Fibroblast of gingiva (primary cell): ENCODE results near the gene ATP11A.
"Not testable (repeated sequence)": the region's sequence is repeated elsewhere in the genome, so short reads cannot be mapped to it uniquely, and the experiment has no call there.

Source experiments
- DNase-seq: peaks from one replicate; pipeline ENCODE4 v3.0.0-alpha.2; 2011; ENCODE audit warnings: low read depth

Gene ATP11A

DNA sequence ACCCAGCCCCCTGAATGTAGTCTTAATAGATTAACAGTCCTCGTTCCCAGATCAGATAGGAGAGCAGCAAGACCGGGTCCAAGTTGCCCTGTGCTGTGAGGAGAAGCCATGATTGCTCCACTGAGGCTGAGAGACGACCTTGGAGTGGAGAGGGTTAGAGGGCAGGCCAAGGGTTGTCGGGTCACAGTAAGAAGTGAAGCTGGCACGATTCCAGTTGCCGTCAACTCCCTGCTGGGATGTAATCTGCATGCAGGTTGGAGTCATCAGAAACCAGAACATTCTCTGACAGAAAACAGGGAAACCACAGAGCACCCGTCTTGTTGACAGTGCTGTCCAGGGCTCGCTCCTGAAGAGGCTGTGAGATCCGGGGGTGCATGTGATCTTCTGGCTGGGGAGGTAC, 19.0 kb upstream of the ATP11A start:
- no peak for DNase-seq

DNA sequence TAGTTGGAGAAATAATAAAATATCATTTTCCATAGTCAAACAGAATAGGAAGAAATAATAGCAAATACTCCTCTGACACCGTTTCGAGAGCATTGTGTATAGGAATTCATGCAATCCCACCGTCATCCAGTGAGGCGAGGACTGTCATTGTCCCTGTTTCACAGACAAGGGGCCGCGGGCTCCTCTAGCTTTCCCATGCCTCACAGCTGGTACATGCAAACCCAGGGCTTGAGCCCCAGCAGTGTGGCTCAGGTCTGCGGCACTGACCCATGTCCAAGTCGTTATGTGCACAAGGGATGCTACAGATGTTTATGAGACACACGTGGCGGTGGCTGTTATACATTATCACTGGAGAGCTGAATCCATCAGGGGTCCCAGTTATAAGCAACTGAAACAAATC, 18.5 kb upstream of the ATP11A start:
- DNase-seq, result no peak

- DNase-seq, result no peak
Measured at GRCh38 chr13:112672651-112673284, 17.1 kb upstream of the ATP11A start.

DNA sequence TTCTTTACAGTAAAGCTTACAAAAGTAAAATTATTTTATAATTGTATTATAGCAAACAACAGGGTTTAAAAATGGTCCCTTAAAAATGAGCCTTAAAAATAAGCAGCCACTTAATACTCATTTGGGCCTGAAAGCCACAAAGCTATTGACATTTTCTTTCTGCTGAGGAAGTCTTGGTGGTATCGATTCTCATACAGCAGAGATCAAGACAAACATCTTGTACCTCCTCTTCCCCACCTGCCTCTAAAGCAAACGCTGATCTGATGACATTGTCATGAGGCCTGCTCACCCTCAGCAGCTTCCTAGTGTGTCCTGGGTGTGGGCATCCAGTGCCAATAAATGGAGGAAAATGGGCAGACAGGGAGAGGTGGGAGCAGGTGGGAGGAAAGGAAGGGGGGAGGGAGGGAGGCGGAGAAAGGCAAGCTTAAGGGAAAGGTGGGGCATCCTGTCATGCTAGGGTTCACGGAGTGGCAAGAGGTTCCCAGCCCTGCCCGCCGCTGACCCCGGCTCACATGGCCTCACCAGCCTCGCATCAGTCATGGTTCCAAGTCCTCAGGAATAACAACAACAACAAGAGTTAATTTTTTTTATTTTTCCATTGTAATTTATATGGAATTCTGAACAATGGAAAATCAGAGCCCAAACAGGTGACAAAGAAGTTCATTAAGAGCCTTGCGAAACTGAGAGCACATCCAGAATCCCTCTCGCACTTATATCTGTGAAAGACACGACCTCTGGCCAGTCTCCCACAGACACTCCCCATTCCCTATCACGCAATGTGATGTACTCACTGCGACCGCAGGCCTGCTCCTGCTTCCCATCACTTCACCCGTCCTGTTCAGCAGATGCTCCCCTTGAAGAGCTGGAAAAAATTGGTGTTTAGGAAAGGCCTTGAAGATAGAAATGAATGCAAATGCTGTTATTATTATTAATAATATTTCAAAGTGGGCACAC, 15.1 kb upstream of the ATP11A start:
- DNase-seq, result no peak

DNA sequence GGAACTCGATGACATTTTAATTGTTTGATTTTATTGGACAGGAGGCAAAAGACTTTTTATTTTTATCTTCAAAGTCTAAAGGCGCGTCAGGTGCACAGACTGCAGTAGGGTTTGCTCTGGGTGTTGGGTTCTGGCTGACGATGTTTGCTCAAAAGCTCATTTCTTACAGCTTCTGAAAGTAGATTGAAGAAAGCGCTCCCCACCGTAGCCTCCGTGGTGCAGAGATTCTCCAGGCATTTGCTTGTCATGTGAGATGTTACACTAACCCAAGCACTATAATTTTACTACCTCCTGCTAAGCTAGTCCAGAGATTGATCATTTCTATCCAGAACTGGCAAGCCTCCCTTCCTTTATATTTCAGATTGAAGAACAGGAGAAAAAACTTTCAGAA, 14.5 kb upstream of the ATP11A start:
- no peak for DNase-seq

DNA sequence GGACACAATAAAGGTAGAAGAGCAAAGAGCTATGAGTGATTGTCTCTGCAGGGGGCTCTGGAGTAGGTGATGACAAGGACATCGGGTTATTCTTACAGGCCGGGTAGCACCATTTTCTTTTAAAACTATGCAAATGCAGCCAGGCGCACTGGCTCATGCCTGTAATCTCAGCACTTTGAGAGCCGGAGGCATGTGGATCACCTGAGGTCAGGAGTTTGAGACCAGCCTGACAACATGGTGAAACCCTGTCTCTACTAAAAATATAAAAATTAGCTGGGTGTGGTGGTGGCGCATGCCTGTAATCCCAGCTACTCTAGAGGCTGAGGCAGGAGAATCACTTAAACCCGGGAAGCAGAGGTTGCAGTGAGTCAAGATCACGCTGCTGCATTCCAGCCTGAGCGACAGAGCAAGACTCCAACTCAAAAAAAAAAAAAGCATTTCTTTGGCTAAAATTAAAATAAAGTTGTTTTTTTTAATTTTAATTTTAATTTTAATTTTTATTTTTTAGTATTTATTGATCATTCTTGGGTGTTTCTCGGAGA, 12.3 kb upstream of the ATP11A start:
- not testable (repeated sequence) for DNase-seq

- DNase-seq, result no peak
Measured at GRCh38 chr13:112679381-112679780, 10.5 kb upstream of the ATP11A start.

DNA sequence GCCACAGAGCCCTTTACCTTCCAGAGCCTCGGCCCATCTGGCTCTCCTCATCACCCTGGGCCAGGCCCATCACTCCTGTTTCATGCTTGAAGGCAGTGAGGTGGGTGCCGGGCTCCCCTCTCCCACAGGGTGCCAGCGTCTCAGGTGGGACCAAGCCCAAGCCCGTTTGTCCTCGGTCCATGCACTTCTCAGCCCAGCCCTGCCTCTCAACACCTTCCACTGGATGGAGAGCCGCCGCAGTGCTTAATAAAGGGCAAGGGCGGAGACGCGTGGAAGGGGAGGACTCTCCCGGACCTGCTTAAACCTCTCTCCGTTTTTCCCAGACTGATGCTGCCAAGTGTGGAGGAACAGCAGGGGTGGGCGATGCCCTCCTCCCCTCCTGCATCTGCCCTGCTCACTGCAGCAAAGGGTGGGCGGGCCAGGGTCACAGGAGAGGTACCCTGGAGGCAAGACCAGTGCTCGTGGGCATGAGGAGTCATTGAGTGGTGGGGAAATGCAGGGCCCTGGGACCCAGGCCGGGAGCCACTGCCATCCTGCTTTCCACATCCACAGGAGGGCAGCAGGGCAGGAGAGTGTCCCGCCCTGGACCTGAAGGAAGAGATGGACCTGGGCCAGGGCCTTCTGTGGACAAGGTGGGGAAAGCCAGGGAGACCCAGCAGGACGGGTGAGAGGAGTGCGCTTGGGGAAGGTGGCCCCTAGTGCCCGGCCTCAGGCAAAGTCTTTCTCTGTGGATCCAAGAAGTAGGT, 9.7 kb upstream of the ATP11A start:
- no peak for DNase-seq

DNA sequence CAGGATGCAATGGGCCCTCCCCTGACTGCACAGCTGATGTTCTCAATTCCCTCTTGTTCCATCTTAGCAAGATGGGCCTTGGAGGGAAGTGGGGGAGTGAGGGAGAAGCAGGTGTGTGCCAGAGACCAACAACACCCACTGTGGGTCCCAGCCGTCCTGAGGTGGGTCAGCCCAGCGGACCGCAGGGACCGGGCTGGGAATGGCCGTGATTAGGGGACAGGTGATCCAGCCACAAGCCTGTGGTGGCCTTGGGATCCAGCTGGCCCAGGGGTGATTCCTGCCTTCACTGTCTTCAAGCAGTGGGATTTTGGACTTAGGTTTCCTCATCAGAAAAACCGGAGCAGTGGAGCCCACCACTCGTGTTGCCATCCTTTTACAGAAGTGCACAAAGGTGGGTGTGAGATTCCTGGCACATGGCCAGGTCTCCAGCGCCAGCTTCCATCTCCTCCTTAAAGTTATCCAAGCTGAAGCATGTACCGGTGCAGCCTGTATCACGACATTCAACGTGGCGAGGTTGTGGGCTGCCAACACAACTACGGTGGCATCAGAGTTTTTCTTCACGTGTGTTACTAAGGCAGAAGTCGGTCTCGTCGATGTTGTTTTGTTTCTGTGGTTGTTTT, 9.0 kb upstream of the ATP11A start:
- no peak for DNase-seq

GRCh38 chr13:112683581-112683980, 6.3 kb upstream of the ATP11A start:
- no peak for DNase-seq

GRCh38 chr13:112684071-112684845, 5.6 kb upstream of the ATP11A start:
- no peak for DNase-seq

DNA sequence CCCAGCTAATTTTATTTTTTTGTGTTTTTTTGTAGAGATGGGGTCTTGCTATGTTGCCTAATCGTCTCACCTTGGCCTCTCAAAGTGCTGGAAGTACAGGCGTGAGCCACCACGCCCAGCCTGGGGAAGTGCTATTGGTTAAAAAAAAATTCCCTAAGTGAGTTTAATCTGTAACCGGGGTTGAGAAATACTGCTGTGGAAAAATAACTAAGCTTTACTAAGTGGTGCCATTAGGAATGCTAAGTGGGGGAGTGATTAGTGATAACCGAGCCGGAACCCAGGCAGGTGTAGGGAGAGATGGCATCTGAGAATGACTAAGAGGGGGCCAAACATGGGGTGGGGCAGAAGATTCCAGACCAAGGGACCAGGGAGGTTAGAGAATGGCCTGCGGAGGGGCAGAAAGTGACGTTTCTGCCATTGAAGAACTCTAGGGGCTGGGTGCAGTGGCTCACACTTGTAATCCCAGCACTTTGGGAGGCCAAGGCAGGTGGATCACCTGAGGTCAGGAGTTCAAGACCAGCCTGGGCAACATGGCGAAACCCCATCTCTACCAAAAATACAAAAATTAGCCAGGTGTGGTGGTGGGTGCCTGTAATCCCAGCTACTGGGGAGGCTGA, 4.5 kb upstream of the ATP11A start:
- not testable (repeated sequence) for DNase-seq

DNA sequence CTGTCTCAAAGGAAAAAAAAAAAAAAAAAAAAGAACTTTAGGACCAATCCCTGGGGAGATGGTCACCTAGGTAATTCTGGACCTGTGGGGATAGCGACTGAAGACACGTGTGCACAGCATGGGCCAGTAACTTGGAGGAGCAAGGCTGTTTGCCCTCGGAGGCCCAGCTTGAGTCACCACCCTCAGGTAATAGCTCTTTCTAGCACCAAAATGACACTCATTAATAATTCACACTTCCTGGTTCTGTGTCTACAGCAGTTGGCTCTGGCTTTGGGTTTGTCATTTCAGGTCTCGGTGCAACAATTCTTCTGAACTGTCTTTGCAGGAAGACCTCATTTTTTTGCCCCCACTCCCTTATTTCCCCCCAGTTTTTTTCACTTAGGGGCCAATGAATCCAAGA, 3.9 kb upstream of the ATP11A start:
- DNase-seq, result no peak

GRCh38 chr13:112686364-112686763, 3.5 kb upstream of the ATP11A start:
- DNase-seq, result no peak

GRCh38 chr13:112686987-112687386, 2.9 kb upstream of the ATP11A start:
- DNase-seq, result no peak

- DNase-seq, result no peak
Measured at GRCh38 chr13:112687836-112688559, 1.8 kb upstream of the ATP11A start.

DNA sequence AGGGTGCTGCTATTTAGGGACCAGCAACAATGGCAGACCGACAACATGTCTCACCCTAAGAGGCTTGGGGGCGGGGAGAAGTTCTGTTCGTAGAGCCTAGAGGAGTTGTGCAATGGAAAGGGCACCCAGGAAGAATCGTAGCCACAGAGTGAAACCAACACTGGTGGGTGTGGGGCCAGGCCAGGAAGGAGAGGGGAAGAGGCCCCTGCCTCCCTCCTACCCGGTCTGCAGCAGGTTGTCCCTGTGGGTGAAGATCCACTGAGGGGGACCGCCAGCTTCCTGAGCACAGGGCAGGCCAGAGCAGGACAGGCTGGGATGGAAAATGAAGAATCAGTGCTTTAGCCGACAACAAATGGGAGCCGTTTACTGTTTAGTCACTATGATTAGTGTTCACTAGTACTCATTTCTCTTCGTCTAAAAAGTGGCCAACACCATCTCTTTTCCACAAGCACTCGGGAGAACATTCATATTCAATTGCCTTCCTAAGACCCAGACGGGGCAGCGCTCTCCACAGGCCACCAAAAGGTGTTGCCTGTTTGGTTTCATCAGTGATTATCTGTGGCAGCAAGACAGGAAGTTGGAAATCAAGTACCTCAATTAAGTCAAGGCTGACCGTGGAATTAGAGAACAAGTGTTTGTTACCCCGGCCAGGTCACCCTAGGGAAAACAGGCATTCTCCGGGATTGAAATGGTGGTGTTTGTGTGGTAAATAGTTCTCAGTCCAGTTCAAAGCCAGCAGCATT, 1.1 kb upstream of the ATP11A start:
- DNase-seq, result no peak

- no peak for DNase-seq
Measured at GRCh38 chr13:112690283-112690929, 568 bp downstream of the ATP11A start.

DNA sequence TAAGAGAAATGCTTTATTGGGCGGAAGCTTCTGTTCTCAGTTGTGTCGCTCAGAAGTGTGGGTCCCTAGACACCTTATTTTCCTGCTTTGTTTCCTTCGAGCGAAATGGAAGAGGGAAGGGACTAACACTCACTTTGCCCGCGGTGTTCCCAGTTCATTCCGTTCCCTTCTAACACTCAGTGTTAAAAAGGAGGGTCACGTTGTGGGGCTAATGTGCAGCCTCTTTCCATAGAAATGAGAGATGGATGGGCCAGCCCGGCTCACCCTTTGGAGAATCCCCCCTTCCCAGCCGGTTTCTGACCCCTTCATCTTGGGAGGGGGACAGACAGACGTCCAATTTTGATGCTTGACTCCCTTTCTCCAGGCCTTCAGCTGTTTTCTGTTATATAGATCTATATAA, 2.3 kb downstream of the ATP11A start:
- no peak for DNase-seq
